SK-N-SH treated with all-trans-retinoic acid at 6 μM for 48 hours (cell line): ENCODE data around the gene TMEM131L.

Experiments used
- ATAC-seq: fragments of 200-7000 bp; cut with Tn5 transposase; 3 replicates; pipeline ENCODE4 v1.9.1; 2020; ENCODE audit warnings: mild to moderate bottlenecking, moderate library complexity
- ARNTL ChIP-seq: fragments of 450-650 bp; formaldehyde crosslinking; IDR thresholded peaks from 2 replicates; pipeline ENCODE4 v1.5.0; 2020; ENCODE audit warnings: low read depth, mild to moderate bottlenecking, moderate library complexity, borderline replicate concordance
- CSDC2 ChIP-seq: fragments of 250-450 bp; sonication (Bioruptor Pico); IDR thresholded peaks from 2 replicates; pipeline ENCODE4 v1.5.0; 2020; ENCODE audit warnings: mild to moderate bottlenecking, moderate library complexity
- CSRNP3 ChIP-seq: fragments of 250-450 bp; sonication (Bioruptor Pico); IDR thresholded peaks from 2 replicates; pipeline ENCODE4 v1.5.1; 2021; ENCODE audit warnings: mild to moderate bottlenecking, moderate library complexity
- ESRRG ChIP-seq: fragments of 250-450 bp; sonication (Bioruptor Pico); IDR thresholded peaks from 2 replicates; pipeline ENCODE4 v1.6.1; 2021; ENCODE audit warnings: mild to moderate bottlenecking
- GLIS3 ChIP-seq: fragments of 250-450 bp; sonication (Bioruptor Pico); IDR thresholded peaks from 2 replicates; pipeline ENCODE4 v1.5.0; 2020; ENCODE audit warnings: mild to moderate bottlenecking, moderate library complexity
- ISL1 ChIP-seq: fragments of 250-450 bp; sonication (Bioruptor Pico); IDR thresholded peaks from 2 replicates; pipeline ENCODE4 v2.1.2; 2022; ENCODE audit warnings: mild to moderate bottlenecking, moderate library complexity
- PPARA ChIP-seq: fragments of 250-450 bp; sonication (Bioruptor Pico); IDR thresholded peaks from 2 replicates; pipeline ENCODE4 v1.5.0; 2020; ENCODE audit warnings: mild to moderate bottlenecking, borderline replicate concordance
- RARB ChIP-seq: fragments of 250-450 bp; sonication (Bioruptor Pico); IDR thresholded peaks from 2 replicates; pipeline ENCODE4 v1.8.0; 2021; ENCODE audit warnings: mild to moderate bottlenecking, moderate library complexity
- SNAI2 ChIP-seq: fragments of 250-450 bp; sonication (Bioruptor Pico); IDR thresholded peaks from 2 replicates; pipeline ENCODE4 v1.5.0; 2020; ENCODE audit warnings: mild to moderate bottlenecking, moderate library complexity
- TCF4 ChIP-seq: fragments of 250-450 bp; sonication (Bioruptor Pico); IDR thresholded peaks from 2 replicates; pipeline ENCODE4 v1.8.0; 2021; ENCODE audit warnings: mild to moderate bottlenecking, moderate library complexity, borderline replicate concordance
- TOX ChIP-seq: fragments of 250-450 bp; sonication (Bioruptor Pico); IDR thresholded peaks from 2 replicates; pipeline ENCODE4 v1.8.0; 2021; ENCODE audit warnings: mild to moderate bottlenecking, moderate library complexity, borderline replicate concordance
- ZC3H10 ChIP-seq: fragments of 250-450 bp; sonication (Bioruptor Pico); IDR thresholded peaks from 2 replicates; pipeline ENCODE4 v1.5.1; 2021; ENCODE audit warnings: mild to moderate bottlenecking, moderate library complexity
- ZFP3 ChIP-seq: fragments of 250-450 bp; sonication (Bioruptor Pico); IDR thresholded peaks from 2 replicates; pipeline ENCODE4 v1.5.0; 2020; ENCODE audit warnings: mild to moderate bottlenecking, moderate library complexity
- ZFP30 ChIP-seq: fragments of 450-650 bp; formaldehyde crosslinking; IDR thresholded peaks from 2 replicates; pipeline ENCODE4 v1.5.0; 2022; ENCODE audit warnings: mild to moderate bottlenecking, moderate library complexity
- ZNF565 ChIP-seq: fragments of 450-650 bp; formaldehyde crosslinking; conservative IDR thresholded peaks from 2 replicates; pipeline ENCODE4 v1.5.0; 2020; ENCODE audit warnings: low read depth, mild to moderate bottlenecking, moderate library complexity
- ZNF8 ChIP-seq: fragments of 450-650 bp; formaldehyde crosslinking; IDR thresholded peaks from 2 replicates; pipeline ENCODE4 v1.5.0; 2020; ENCODE audit warnings: mild to moderate bottlenecking, moderate library complexity
- TF ChIP-seq, protein P1 (sequence below): fragments of 250-450 bp; sonication (Bioruptor Pico); IDR thresholded peaks from 2 replicates; pipeline ENCODE4 v1.8.0; 2020; ENCODE audit warnings: mild to moderate bottlenecking, moderate library complexity, borderline replicate concordance
- TF ChIP-seq, protein P2 (sequence below): fragments of 250-450 bp; sonication (Bioruptor Pico); IDR thresholded peaks from 2 replicates; pipeline ENCODE4 v1.5.1; 2020; ENCODE audit warnings: low read depth, mild to moderate bottlenecking, moderate library complexity
- TF ChIP-seq, protein P3 (sequence below): fragments of 250-450 bp; sonication (Bioruptor Pico); IDR thresholded peaks from 2 replicates; pipeline ENCODE4 v1.8.0; 2021; ENCODE audit warnings: low read depth, mild to moderate bottlenecking, moderate library complexity, borderline replicate concordance

Gene TMEM131L

GRCh38 chr4:153585026-153585425 lies 118.9 kb downstream of the TMEM131L start (continued):
- TF ChIP-seq, protein P1, sequence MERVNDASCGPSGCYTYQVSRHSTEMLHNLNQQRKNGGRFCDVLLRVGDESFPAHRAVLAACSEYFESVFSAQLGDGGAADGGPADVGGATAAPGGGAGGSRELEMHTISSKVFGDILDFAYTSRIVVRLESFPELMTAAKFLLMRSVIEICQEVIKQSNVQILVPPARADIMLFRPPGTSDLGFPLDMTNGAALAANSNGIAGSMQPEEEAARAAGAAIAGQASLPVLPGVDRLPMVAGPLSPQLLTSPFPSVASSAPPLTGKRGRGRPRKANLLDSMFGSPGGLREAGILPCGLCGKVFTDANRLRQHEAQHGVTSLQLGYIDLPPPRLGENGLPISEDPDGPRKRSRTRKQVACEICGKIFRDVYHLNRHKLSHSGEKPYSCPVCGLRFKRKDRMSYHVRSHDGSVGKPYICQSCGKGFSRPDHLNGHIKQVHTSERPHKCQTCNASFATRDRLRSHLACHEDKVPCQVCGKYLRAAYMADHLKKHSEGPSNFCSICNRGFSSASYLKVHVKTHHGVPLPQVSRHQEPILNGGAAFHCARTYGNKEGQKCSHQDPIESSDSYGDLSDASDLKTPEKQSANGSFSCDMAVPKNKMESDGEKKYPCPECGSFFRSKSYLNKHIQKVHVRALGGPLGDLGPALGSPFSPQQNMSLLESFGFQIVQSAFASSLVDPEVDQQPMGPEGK (CRISPR knock-in tag): no peak

- ATAC-seq: no peak
- TF ChIP-seq ESRRG: no peak
- TF ChIP-seq ISL1 (CRISPR knock-in tag): no peak
- no peak for TF ChIP-seq GLIS3 (CRISPR knock-in tag)
- TF ChIP-seq ZNF8 (CRISPR knock-in tag): no peak
- TF ChIP-seq TCF4 (CRISPR knock-in tag): no peak
- TF ChIP-seq SNAI2 (CRISPR knock-in tag): no peak
- TF ChIP-seq ZFP3: no peak
- no peak for TF ChIP-seq ZFP30
- TF ChIP-seq, protein P2, sequence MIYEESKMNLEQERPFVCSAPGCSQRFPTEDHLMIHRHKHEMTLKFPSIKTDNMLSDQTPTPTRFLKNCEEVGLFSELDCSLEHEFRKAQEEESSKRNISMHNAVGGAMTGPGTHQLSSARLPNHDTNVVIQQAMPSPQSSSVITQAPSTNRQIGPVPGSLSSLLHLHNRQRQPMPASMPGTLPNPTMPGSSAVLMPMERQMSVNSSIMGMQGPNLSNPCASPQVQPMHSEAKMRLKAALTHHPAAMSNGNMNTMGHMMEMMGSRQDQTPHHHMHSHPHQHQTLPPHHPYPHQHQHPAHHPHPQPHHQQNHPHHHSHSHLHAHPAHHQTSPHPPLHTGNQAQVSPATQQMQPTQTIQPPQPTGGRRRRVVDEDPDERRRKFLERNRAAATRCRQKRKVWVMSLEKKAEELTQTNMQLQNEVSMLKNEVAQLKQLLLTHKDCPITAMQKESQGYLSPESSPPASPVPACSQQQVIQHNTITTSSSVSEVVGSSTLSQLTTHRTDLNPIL: no peak
- no peak for TF ChIP-seq TOX (CRISPR knock-in tag)
- no peak for TF ChIP-seq PPARA (CRISPR knock-in tag)
- TF ChIP-seq, protein P3, sequence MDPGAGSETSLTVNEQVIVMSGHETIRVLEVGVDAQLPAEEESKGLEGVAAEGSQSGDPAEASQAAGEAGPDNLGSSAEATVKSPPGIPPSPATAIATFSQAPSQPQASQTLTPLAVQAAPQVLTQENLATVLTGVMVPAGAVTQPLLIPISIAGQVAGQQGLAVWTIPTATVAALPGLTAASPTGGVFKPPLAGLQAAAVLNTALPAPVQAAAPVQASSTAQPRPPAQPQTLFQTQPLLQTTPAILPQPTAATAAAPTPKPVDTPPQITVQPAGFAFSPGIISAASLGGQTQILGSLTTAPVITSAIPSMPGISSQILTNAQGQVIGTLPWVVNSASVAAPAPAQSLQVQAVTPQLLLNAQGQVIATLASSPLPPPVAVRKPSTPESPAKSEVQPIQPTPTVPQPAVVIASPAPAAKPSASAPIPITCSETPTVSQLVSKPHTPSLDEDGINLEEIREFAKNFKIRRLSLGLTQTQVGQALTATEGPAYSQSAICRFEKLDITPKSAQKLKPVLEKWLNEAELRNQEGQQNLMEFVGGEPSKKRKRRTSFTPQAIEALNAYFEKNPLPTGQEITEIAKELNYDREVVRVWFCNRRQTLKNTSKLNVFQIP (CRISPR knock-in tag): no peak
These were observed 123.8 kb downstream of the TMEM131L start for GRCh38 chr4:153589703-153590595.

DNA sequence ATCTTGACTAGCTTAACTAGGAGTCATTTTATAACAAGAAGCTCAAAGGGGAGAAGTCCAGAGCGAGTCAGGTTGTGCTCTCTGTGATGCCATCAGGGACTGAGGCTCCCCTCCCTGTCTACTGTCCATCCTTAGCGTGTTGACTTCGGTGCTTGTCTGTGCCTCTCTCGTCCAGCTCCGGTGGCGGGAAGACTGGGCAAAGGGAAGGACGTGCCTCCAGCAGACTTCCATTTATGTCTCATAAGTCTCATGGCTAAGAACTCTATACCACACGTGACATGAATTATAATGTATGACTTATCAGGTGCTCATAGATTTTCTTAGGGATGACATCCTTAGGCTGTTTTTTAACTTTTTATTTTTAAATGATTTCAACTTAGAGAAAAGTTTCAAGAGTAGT lies 125.3 kb downstream of the TMEM131L start:
- no peak for TF ChIP-seq CSDC2 (CRISPR knock-in tag)
- TF ChIP-seq, protein P3 (CRISPR knock-in tag): no peak
- TF ChIP-seq ARNTL (CRISPR knock-in tag): no peak
- TF ChIP-seq PPARA (CRISPR knock-in tag): no peak
- TF ChIP-seq TOX (CRISPR knock-in tag): no peak
- TF ChIP-seq ZFP3: no peak
- TF ChIP-seq RARB (CRISPR knock-in tag): no peak
- TF ChIP-seq SNAI2 (CRISPR knock-in tag): no peak
- no peak for TF ChIP-seq ZNF565
- TF ChIP-seq, protein P1 (CRISPR knock-in tag): no peak
- TF ChIP-seq ZNF8 (CRISPR knock-in tag): no peak
- TF ChIP-seq ESRRG: no peak
- no peak for TF ChIP-seq CSRNP3
- no peak for TF ChIP-seq ZC3H10 (CRISPR knock-in tag)
- no peak for TF ChIP-seq GLIS3 (CRISPR knock-in tag)
- TF ChIP-seq ISL1 (CRISPR knock-in tag): no peak
- no peak for TF ChIP-seq TCF4 (CRISPR knock-in tag)
- no peak for TF ChIP-seq ZFP30
- ATAC-seq: no peak
